T-helper 2 cell treated with Interferon-gamma antibody and Interleukin-4, amounts not matched to agents 5 μg/mL and 100 μg/mL, for 36 hours (primary cell): Measurements from ENCODE around the gene OLA1.
A peak's percentile ranks its signal among the peaks of the same experiment; 100 is the strongest.

Source experiments
- DNase-seq: peaks from one replicate; pipeline ENCODE4 v3.0.0; 2021; ENCODE audit warnings: low spot score
- H3K27ac Mint-ChIP-seq: one replicate; pipeline ENCODE4 v1.8.0; 2021; ENCODE audit warnings: mild to moderate bottlenecking, mixed read lengths
- H3K27me3 Mint-ChIP-seq: one replicate; pipeline ENCODE4 v1.8.0; 2021; ENCODE audit warnings: low read depth, mixed read lengths
- H3K36me3 Mint-ChIP-seq: one replicate; pipeline ENCODE4 v1.8.0; 2021; ENCODE audit warnings: low read depth, mixed read lengths
- H3K4me1 Mint-ChIP-seq: one replicate; pipeline ENCODE4 v1.8.0; 2021; ENCODE audit warnings: low read depth, mixed read lengths
- H3K4me3 Mint-ChIP-seq: one replicate; pipeline ENCODE4 v1.8.0; 2022; ENCODE audit warnings: mild to moderate bottlenecking, moderate library complexity, mixed read lengths
- H3K9me3 Mint-ChIP-seq: one replicate; pipeline ENCODE4 v1.8.0; 2021; ENCODE audit warnings: mixed read lengths

Gene OLA1

DNA sequence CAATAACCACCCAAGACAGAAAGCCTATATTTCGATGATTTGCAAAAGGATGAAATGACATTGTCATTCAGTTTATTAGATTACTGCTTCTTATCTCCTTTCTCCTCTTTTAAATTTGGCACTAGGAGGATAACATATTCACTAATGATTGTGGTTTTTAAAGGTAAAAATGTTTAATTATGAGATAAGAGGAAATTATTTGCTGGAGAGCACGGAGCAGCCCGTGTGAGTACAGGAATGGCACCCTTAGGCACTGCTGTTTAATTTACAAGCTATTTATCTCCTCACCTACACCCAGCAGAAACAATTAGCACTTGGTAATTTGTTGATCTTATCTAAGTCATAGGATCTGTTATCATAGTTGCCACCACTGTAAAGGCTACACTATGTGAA lies 195.8 kb downstream of the OLA1 start:
- H3K27ac Mint-ChIP-seq = no peak overlapping the region
- peaks cover 4% of the 10 kb centered on the region for H3K27me3 Mint-ChIP-seq
- H3K4me3 Mint-ChIP-seq = no peak overlapping the region

GRCh38 chr2:174051741-174052583 lies 196.4 kb downstream of the OLA1 start:
- no peak for DNase-seq
- Mint-ChIP-seq H3K27me3 (peaks cover 4% of the 10 kb centered on the region), H3K36me3 (no peaks in the 10 kb centered on the region), H3K9me3 (no peaks in the 10 kb centered on the region), H3K4me3 (no peak overlapping the region), H3K27ac (no peak overlapping the region), H3K4me1 (no peaks in the 10 kb centered on the region)

More for the DNA sequence above, 195.8 kb downstream of the OLA1 start:
- H3K4me1 Mint-ChIP-seq = no peaks in the 10 kb centered on the region
- no peaks in the 10 kb centered on the region for H3K36me3 Mint-ChIP-seq
- no peaks in the 10 kb centered on the region for H3K9me3 Mint-ChIP-seq
- no peak for DNase-seq

GRCh38 chr2:174051068-174051467 lies 197.3 kb downstream of the OLA1 start:
- no peak overlapping the region for H3K27ac Mint-ChIP-seq

GRCh38 chr2:174049895-174050294 lies 198.4 kb downstream of the OLA1 start:
- Mint-ChIP-seq H3K27ac (no peak overlapping the region), H3K36me3 (no peaks in the 10 kb centered on the region), H3K4me3 (no peak overlapping the region), H3K9me3 (no peaks in the 10 kb centered on the region), H3K27me3 (peaks cover 5% of the 10 kb centered on the region), H3K4me1 (no peaks in the 10 kb centered on the region)
- DNase-seq = no peak

More at GRCh38 chr2:174051068-174051467, 197.3 kb downstream of the OLA1 start:
- no peaks in the 10 kb centered on the region for H3K9me3 Mint-ChIP-seq
- no peak overlapping the region for H3K4me3 Mint-ChIP-seq
- H3K4me1 Mint-ChIP-seq = no peaks in the 10 kb centered on the region
- no peaks in the 10 kb centered on the region for H3K36me3 Mint-ChIP-seq
- H3K27me3 Mint-ChIP-seq = peaks cover 4% of the 10 kb centered on the region
- no peak for DNase-seq

DNA sequence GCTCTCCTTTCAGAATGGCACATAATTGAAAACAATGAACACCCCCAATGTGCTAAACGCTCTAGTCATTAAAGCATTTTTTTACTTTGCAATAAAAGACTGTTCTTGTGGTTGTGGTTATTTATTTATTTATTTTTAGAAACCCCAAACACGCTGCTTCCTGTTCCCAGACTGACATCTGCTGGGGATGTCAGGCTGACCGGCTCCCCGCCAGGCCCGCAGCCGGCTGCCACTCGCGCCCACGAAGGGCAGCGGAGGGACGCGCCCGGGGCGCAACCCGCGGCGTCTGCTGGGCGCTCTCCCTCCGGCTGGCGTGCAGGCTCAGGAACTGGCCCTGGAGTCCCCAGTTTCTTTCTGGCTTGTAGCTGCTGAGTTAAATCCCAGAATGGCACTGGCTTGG lies 200.1 kb downstream of the OLA1 start:
- Mint-ChIP-seq H3K4me3 (no peak overlapping the region), H3K4me1 (peaks cover 2% of the 10 kb centered on the region), H3K36me3 (no peaks in the 10 kb centered on the region), H3K27me3 (peaks cover 6% of the 10 kb centered on the region), H3K27ac (no peak overlapping the region), H3K9me3 (no peaks in the 10 kb centered on the region)
- no peak for DNase-seq

DNA sequence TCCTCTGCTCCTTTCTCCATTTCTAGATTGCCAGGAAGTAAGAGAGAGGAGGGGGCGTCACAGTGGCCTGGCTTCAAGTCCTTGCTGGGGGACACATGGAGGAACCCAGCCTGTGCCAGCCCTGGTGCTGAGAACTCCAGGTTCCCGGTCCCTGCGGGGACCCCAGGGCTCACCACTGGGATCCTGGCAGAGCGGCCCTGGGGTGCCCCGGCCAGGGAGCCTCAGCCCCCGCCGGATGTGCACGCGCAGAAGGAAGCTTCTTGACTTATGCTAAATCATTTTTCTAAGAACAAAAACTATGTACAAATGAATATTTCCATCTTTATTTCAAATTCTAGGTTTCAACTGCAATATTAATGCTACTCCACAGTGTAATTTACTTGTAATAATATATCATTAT lies 200.6 kb downstream of the OLA1 start:
- no peak for DNase-seq
- H3K4me3 Mint-ChIP-seq = no peak overlapping the region
- H3K9me3 Mint-ChIP-seq = no peaks in the 10 kb centered on the region
- peaks cover 6% of the 10 kb centered on the region for H3K27me3 Mint-ChIP-seq
- no peak overlapping the region for H3K27ac Mint-ChIP-seq
- H3K36me3 Mint-ChIP-seq = no peaks in the 10 kb centered on the region
- peaks cover 2% of the 10 kb centered on the region for H3K4me1 Mint-ChIP-seq

GRCh38 chr2:174046172-174046571 lies 202.2 kb downstream of the OLA1 start:
- H3K4me1 Mint-ChIP-seq = peaks cover 2% of the 10 kb centered on the region
- no peaks in the 10 kb centered on the region for H3K9me3 Mint-ChIP-seq
- DNase-seq = no peak
- no peaks in the 10 kb centered on the region for H3K36me3 Mint-ChIP-seq
- H3K4me3 Mint-ChIP-seq = no peak overlapping the region
- H3K27me3 Mint-ChIP-seq = peaks cover 6% of the 10 kb centered on the region
- no peak overlapping the region for H3K27ac Mint-ChIP-seq

DNA sequence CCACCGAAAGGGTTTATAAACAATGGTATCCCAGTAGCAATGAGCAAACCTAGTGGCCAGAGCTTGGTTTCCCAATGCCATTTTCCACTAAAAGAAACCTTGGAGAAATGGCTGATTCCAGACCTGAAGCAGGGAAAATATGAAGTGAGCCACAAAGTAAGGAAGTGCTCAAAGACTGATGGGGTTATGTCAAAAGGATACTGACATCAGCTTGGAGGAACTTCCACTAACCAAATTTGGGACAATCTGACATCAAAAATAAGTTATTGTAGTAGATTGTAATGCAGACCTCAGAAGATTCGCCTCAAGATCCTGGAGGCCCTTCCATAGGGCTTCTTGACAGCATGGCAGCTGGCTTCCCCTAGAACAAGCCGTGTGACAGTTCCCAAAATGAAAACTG lies 203.8 kb downstream of the OLA1 start:
- no peaks in the 10 kb centered on the region for H3K36me3 Mint-ChIP-seq
- peaks cover 7% of the 10 kb centered on the region for H3K4me1 Mint-ChIP-seq
- H3K27ac Mint-ChIP-seq = no peak overlapping the region

DNA sequence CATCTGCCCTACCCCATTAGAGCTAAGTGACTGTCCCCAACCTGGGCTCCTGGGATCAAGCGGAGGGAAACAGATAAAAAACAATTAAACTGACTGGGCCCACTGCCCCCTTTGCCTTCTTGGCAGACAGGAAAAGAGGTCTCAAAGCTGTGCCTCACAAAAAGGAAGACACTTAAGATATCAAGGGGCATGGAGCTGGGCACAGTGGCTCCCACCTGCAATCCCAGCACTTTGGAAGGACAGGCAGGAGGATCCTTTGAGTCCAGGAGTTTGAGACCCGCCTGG lies 208.0 kb downstream of the OLA1 start:
- Mint-ChIP-seq H3K9me3 (no peaks in the 10 kb centered on the region), H3K36me3 (no peaks in the 10 kb centered on the region), H3K4me3 (no peak overlapping the region), H3K27me3 (peaks cover 2% of the 10 kb centered on the region), H3K27ac (no peak overlapping the region), H3K4me1 (peaks cover 17% of the 10 kb centered on the region)
- DNase-seq = no peak

More for the DNA sequence above, 203.8 kb downstream of the OLA1 start:
- H3K4me3 Mint-ChIP-seq = no peak overlapping the region
- no peak for DNase-seq
- H3K27me3 Mint-ChIP-seq = peaks cover 4% of the 10 kb centered on the region
- no peaks in the 10 kb centered on the region for H3K9me3 Mint-ChIP-seq

- Mint-ChIP-seq H3K9me3 (no peaks in the 10 kb centered on the region), H3K4me3 (peak overlapping the region; percentile 56), H3K4me1 (peaks cover 17% of the 10 kb centered on the region), H3K27me3 (no peaks in the 10 kb centered on the region), H3K27ac (peak overlapping the region; percentile 89), H3K36me3 (no peaks in the 10 kb centered on the region)
- peak; percentile 77 for DNase-seq
These were observed 208.5 kb downstream of the OLA1 start for GRCh38 chr2:174039551-174040416.

DNA sequence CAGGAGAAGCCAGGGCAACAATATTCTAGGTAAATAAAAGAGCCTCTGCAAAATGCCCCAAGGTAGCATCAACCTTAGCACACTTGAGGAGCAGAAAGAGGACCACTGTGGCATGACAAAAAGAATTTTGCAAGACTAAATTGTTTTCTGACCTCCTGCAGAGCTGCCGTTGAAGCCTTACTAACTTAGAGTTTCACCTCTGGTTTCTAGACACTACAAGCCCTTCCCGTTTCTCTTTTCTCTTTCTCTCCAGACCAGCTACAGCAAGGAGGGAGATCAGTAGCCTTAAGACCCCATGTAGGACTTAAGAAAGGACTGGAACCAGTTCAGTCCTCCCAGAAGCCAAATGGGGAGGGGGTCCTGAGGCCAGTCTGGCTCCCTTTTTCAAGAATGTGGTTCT lies 209.9 kb downstream of the OLA1 start:
- H3K4me1 Mint-ChIP-seq = peaks cover 16% of the 10 kb centered on the region
- no peaks in the 10 kb centered on the region for H3K9me3 Mint-ChIP-seq
- no peaks in the 10 kb centered on the region for H3K36me3 Mint-ChIP-seq
- no peak for DNase-seq
- H3K27me3 Mint-ChIP-seq = no peaks in the 10 kb centered on the region
- H3K4me3 Mint-ChIP-seq = no peak overlapping the region
- peak overlapping the region; percentile 28 for H3K27ac Mint-ChIP-seq

DNA sequence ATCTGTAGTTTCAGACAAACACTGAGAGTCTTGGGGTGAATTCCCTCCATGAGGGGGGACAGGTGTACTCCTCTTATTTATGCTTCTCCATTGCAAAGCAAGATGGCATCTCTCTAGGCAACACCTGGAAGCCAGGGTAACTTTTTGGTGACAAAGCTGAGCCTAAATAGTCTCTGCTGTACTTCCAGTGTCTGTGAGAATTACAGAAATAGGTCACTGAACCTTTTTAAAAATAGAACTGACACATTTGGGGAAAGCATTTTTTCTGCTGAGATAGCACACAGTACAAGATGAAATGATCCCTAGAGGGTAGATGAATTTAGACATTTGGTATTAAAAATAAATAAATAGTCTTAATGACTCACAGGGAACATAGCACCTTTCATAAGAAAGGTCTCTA lies 211.5 kb downstream of the OLA1 start:
- Mint-ChIP-seq H3K4me3 (no peak overlapping the region), H3K4me1 (peaks cover 18% of the 10 kb centered on the region), H3K36me3 (no peaks in the 10 kb centered on the region), H3K27me3 (no peaks in the 10 kb centered on the region), H3K9me3 (no peaks in the 10 kb centered on the region), H3K27ac (no peak overlapping the region)
- DNase-seq = no peak

- no peak overlapping the region for H3K4me3 Mint-ChIP-seq
- H3K27me3 Mint-ChIP-seq = no peaks in the 10 kb centered on the region
- no peak overlapping the region for H3K27ac Mint-ChIP-seq
- H3K4me1 Mint-ChIP-seq = peaks cover 19% of the 10 kb centered on the region
- no peaks in the 10 kb centered on the region for H3K9me3 Mint-ChIP-seq
- no peaks in the 10 kb centered on the region for H3K36me3 Mint-ChIP-seq
- DNase-seq = no peak
These were observed 212.2 kb downstream of the OLA1 start for GRCh38 chr2:174035981-174036742.

DNA sequence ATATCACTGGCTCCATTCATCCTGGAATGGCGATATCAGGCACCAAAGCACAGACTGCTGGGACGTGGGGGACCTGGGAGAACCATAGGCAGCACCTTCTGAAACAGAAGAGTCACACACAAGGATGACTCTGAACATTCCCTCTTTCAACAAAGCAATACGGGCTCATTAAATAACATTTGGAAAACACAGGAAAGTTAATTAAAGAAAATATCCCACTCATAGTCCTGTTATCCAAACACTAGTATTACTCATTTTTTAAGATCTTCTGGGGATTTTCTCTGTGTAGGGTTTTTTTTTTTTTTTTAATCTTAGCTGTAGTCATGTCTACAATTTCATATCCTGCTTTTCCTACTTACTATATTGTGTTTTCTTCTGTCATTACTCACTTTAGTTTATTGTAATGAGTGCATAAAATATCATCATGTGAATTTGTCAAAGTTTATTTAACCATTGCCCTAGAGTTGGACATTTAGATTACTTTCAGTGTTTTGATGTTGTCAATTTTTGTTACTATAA lies 213.2 kb downstream of the OLA1 start:
- H3K9me3 Mint-ChIP-seq = no peaks in the 10 kb centered on the region
- DNase-seq = no peak
- no peak overlapping the region for H3K27ac Mint-ChIP-seq
- H3K4me1 Mint-ChIP-seq = peaks cover 19% of the 10 kb centered on the region
- no peak overlapping the region for H3K4me3 Mint-ChIP-seq
- H3K36me3 Mint-ChIP-seq = no peaks in the 10 kb centered on the region
- no peaks in the 10 kb centered on the region for H3K27me3 Mint-ChIP-seq
